MG63 (cell line): Measurements from ENCODE around the gene FBXL4. TPM values are rescaled to one million over a fixed set of nuclear protein-coding genes. Genes with fewer than 3 reads are reported as not detected.

Experiments
- DNase-seq: peaks from one replicate; pipeline ENCODE4 v3.0.0-alpha.2; 2020
- H3K27me3 ChIP-seq: fragments of 250-450 bp; sonication (Bioruptor Pico); 2 replicates; pipeline ENCODE4 v1.5.1; 2020; ENCODE audit warnings: mild to moderate bottlenecking, moderate library complexity
- H3K36me3 ChIP-seq: fragments of 250-450 bp; sonication (Bioruptor Pico); 2 replicates; pipeline ENCODE4 v1.5.1; 2020; ENCODE audit warnings: mild to moderate bottlenecking, moderate library complexity
- H3K4me3 ChIP-seq: fragments of 250-450 bp; sonication (Bioruptor Pico); 2 replicates; pipeline ENCODE4 v1.5.1; 2020; ENCODE audit warnings: mild to moderate bottlenecking, moderate library complexity
- H3K9me3 ChIP-seq: fragments of 250-450 bp; sonication (Bioruptor Pico); 2 replicates; pipeline ENCODE4 v1.5.1; 2020; ENCODE audit warnings: mild to moderate bottlenecking, moderate library complexity
- total RNA-seq: library from RNA; depleted of rRNA; stranded (reverse); fragments of >200 nt; shearing (Covaris generic); gene quantifications from 2 replicates; pipeline ENCODE4 v1.2.3, GENCODE V29; 2014; ENCODE audit warnings: low replicate concordance; rRNA removed

FBXL4 gene
- 6.1 and 8.6 TPM in 2 replicates for total RNA-seq

DNA sequence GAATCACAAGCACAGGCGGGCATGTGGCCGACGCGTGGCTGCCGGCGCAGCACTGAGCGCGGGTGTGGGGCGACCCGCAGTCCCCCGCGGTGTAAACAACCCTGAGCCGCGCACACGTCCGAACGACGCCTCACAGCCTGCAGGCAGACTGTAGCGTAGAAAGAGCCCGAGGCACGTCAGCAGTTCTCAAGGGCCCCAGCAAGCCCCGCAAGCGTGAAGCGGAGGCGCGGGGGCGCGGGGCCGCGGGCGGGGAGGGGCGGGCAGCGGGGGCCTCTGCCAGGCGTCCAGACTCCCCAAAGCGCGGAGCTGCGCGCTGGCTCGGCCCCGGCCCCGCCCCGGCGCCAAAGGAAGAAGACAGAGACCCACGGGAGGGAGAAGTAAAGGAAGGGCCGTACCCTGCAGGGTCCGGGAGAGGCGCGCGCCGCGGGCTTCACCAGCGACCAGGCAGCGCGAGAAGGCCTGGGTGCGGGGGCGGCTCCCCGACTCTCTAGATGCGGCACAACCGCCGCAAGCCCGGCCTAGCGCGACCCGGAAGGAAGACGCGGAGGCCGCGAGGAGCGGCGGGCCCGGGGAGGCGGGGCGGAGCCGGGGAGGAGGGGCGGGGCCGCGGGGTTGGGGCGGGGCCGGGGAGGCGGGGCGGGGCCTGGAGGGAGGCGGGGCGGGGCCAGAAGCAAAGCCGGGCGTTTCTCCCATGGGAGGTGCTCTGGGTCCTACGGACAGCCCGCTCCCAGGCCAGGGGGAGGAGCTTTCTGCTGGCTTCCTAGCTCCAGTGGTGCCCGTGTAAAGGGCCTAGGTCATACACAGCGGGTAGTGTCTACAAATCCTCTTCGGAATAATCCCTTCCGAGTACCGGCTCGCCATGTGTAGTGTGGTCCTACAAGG is at the start of gene FBXL4:
Gene FBXL4, minus strand, starts transcription at position 536 of the 882 bp plus-strand sequence. CDS start 20,958 bp downstream, outside the sequence.
- peaks cover 8% of the 10 kb centered on the region; the same call in 1 of the 2 replicates for H3K9me3 ChIP-seq
- DNase-seq: peak; percentile 85
- 0 out of 2 replicates have a peak, but pooled peaks cover 2% of the 10 kb centered on the region for H3K27me3 ChIP-seq
- H3K4me3 ChIP-seq: peak within 1 kb of the TSS; percentile 75
- H3K36me3 ChIP-seq: no peaks in the 10 kb centered on the region

DNA sequence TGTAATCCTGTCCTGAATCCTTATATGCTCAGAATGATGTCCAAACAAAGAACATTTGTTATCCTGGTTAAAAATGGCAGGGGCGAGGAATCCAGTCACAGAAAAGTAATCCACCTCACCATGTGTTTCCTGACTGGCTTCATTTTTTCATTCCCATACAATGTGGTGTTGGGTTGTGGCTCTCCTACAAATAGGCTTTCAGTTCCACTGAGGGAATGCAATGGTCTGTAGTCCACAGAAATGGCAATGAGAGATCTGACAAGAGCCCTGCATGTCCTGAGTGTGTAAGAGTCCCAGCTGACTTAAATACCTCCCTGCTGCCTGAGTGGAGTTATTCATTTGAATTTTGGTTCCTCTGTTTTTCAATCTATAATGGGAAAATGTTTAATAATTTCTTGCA is 47.4 kb upstream of the FBXL4 start:
- Histone ChIP-seq H3K4me3 (no peak overlapping the region), H3K9me3 (no peaks in the 10 kb centered on the region), H3K36me3 (no peaks in the 10 kb centered on the region), H3K27me3 (no peaks in the 10 kb centered on the region)
- DNase-seq: no peak

DNA sequence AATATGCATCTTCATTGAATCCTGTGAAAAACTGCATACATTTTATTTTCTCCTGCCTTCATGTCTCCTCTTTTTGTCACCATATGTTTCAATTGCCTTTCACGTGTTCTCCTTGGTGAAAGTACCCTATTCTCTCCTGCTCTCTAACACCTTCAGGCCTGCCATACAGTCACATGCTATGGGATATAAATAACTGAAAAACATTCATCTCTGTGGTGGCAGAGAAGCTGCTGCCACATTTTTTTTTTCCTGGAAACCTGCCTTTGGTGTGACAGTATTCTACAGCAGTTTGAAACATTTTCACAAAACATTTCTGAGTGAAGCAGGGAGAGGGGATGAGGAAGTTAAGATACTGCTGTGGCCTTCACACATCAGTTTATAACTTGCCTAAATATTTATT is 44.8 kb upstream of the FBXL4 start:
- no peaks in the 10 kb centered on the region for H3K27me3 ChIP-seq
- no peak for DNase-seq
- H3K4me3 ChIP-seq: no peak overlapping the region
- no peaks in the 10 kb centered on the region for H3K36me3 ChIP-seq
- H3K9me3 ChIP-seq: no peaks in the 10 kb centered on the region

DNA sequence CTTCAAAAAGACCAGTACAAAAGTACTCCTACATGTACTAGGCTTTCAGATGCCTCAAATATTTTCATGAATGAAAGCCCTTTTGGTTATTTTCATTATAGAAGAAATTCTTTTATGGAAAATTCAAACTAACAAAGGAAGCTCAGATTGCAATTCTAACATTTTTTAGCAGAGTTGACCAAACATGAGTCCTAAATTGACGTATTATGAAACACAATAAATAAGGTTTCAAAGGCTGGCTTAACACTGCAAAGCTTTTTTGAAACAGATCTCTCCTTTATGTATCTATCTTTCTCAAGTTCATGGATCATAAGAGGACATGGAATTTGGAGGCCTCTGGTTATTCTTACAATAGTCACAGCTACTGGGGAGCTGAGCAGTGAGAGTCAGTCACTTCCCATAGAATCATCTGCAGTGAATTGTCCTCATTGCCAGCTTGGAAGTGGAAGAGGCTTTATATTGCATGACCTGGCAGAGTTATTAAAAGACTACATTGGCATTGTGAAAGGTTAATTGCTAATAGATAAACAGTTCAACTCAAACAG is 38.4 kb upstream of the FBXL4 start:
- Histone ChIP-seq H3K27me3 (no peaks in the 10 kb centered on the region), H3K4me3 (no peak overlapping the region), H3K36me3 (no peaks in the 10 kb centered on the region), H3K9me3 (no peaks in the 10 kb centered on the region)
- DNase-seq: no peak

DNA sequence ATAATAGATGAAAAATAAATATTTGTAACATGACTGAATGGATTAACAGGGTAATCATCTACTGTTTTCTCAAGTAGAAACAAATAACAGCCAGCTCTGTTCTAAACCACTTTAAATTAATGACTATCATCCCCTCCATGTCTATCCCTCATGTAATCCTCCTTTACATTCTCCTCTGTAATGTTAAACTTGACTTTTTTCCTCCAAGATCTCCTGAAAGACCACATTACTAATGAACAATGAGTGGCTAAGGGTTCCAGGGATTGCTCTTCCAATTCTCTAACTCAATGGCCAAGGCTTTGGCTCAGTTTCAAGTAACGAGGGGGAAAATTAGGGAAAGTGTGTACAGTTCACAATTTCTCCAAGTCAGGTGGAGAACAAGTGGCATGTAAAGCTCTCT is 37.6 kb upstream of the FBXL4 start:
- no peak overlapping the region for H3K4me3 ChIP-seq
- H3K9me3 ChIP-seq: no peaks in the 10 kb centered on the region
- H3K27me3 ChIP-seq: no peaks in the 10 kb centered on the region
- DNase-seq: no peak
- H3K36me3 ChIP-seq: no peaks in the 10 kb centered on the region

DNA sequence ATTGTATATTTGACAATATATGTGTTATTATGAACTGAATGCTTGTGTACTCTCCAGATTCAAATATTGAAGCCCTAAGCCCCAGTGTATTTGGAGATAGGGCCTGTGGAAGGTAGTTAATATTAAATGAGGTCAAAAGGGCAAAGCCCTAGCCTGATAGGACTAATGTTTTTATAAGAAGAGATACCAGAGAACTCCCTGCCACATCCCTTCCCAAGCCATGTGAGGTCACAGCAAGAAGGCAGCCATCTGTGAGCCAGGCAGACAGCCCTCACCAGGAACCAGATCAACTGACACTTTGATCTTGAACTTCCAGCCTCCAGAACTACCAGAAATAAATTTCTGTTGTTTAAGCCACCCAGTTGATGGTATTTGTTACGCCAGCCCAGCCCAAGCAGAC is 36.4 kb upstream of the FBXL4 start:
- Histone ChIP-seq H3K9me3 (no peaks in the 10 kb centered on the region), H3K36me3 (no peaks in the 10 kb centered on the region), H3K4me3 (no peak overlapping the region), H3K27me3 (no peaks in the 10 kb centered on the region)
- DNase-seq: no peak

DNA sequence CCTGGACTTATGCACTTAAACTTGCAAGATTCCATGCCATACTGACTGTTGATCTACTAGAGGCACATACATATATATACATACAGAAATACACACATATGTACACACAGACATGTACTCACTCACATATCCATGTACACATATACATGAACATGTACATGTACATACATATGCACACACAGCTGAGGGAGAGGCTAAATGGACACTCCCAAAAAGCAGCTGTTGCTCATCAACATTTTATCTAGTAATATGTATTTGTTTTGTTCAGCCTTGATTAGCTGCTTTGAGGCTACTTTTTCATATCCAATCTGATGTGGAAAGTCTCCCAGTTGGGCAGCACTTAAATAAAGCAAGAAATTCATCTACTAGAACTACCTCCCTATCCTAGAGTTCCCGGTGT is 33.7 kb upstream of the FBXL4 start:
- Histone ChIP-seq H3K4me3 (no peak overlapping the region), H3K27me3 (no peaks in the 10 kb centered on the region), H3K9me3 (no peaks in the 10 kb centered on the region), H3K36me3 (no peaks in the 10 kb centered on the region)
- DNase-seq: no peak

DNA sequence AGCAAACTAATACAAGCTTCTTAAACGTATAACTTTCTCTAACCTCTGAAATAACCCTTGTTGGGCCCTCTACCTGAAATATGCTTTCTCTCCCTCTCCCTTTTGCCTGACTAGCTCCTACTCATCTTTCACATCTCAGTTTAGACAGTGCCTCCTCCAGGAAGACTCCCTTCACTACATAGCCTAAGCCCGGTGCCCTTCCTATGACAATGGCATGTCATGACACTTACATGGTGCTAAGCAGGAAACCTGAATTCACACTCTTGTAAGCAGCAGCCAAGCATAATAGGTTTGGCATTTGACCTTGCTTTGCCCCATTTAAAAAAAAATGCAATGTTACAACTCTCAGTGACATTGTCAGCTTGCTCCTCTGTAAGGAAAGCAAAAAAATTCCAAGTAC is 33.1 kb upstream of the FBXL4 start:
- no peak for DNase-seq
- Histone ChIP-seq H3K4me3 (no peak overlapping the region), H3K27me3 (no peaks in the 10 kb centered on the region), H3K36me3 (no peaks in the 10 kb centered on the region), H3K9me3 (no peaks in the 10 kb centered on the region)

DNA sequence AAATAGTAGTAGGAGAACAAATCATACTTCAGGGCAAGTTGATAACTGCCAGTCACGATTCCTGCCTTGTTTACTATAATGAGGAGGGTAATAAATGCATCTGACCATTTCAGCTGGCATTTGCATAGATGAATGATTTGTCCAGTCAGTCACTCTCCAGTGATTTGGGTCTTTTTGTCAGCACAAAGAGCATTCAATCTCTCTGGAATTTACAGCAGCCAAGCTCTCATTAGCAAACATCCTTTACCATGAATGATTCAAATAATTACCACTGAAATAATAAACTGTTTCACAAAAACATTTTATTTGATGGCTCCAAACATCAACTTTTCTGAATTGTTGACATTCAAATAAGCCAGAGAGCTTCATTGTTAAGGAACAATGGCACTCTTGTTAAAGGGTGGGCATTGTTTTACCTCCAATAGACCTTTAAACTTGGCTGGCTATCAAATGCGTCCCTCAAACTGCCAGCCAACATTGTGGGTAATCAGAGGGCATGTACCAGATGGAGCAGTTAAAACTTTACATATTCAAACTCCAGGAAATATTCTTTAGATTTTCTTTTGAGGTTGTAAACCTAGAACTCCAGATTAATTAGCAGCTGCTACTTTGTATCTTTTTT is 30.0 kb upstream of the FBXL4 start:
- Histone ChIP-seq H3K36me3 (no peaks in the 10 kb centered on the region), H3K4me3 (no peak overlapping the region), H3K27me3 (no peaks in the 10 kb centered on the region), H3K9me3 (no peaks in the 10 kb centered on the region)
- DNase-seq: no peak

DNA sequence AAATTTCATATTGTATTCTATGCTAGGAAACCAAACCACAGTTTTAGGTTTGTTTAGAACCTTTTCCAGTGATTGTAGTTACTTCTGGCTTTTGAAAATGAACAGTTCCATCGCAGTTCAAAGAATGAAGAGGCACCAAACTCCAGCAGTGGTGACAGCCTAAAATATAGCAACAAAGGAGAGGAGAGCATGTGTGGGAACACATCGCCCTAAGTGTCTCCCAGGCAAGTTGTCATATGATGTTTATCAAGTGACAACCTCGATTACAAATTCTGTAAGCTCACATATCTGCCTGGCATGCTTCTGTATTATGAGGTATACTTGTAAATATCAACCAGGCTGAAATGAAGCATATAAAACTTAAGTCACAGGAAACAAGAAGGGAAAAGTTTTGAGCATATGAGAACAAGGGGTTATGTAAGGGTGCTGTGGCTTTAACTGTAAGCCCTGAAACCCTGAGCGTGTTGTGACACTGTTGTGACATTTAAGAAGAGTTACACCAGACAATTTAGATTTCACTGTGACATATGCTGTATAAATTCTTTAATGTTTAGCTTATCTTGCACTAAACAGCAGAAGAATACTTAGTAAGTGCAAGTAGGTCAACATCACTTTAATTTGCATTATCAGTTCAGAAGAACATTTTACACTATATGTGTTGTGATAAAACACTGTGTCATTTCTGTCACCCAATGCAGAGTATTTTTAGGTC is 29.1 kb upstream of the FBXL4 start:
- Histone ChIP-seq H3K36me3 (no peaks in the 10 kb centered on the region), H3K4me3 (no peak overlapping the region), H3K27me3 (no peaks in the 10 kb centered on the region), H3K9me3 (no peaks in the 10 kb centered on the region)
- DNase-seq: no peak

DNA sequence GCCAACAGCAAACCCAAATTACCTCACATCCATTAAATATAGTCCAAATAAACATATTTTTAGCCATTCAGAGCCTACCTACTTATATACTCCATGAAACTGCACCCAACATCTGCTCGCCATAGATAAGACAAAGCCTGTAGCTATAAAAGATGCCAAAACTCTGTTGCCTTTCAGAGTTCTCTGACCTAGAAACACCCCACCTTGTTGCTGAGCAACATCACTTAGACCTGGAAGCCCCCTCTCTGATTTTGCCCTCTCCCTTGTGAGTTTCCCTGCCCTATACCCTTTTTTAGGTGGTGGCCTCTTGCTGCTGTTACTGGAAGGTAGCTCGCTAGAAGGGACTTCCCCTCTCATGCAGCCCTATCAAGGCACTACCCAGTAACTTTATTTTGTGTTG is 27.7 kb upstream of the FBXL4 start:
- DNase-seq: no peak
- H3K9me3 ChIP-seq: no peaks in the 10 kb centered on the region
- no peaks in the 10 kb centered on the region for H3K36me3 ChIP-seq
- H3K27me3 ChIP-seq: no peaks in the 10 kb centered on the region
- H3K4me3 ChIP-seq: no peak overlapping the region

DNA sequence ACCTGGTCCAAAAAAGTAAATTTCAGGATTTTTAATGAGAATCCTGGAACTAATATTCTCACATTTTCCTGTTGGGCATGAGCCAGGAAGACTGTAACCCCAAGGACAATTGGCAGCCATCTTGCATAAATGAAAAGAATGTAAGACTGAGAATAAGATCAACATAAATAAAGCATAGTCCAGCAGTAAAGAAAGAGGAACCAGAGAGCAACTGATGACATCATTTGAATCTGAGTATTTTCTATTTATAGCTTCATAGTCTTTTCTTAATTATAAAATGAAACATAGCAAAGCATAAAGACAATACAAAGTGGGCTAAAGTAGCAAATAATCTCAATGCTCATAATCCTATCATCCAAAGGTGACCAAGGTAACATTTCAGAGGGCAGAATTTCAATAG is 26.6 kb upstream of the FBXL4 start:
- Histone ChIP-seq H3K36me3 (no peaks in the 10 kb centered on the region), H3K9me3 (no peaks in the 10 kb centered on the region), H3K27me3 (no peaks in the 10 kb centered on the region), H3K4me3 (no peak overlapping the region)
- DNase-seq: no peak

DNA sequence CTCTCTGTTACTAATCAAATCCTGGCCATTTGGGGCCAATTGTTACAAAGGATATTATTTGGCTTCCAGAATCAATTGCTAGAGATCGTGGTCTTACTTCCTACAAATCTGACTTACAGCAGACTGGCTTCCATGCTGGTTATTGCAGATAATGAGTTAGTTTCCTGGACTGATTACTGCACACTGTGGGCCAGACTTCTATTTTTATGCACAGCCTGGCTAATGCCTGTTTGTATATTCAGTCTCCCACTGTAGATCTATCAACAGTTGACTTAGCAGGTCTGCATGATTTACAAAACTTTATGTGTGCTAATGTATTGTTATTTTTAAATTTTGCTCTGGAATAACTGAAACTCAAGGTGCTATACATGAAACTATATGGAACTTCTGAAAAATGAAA is 25.8 kb upstream of the FBXL4 start:
- H3K9me3 ChIP-seq: no peaks in the 10 kb centered on the region

DNA sequence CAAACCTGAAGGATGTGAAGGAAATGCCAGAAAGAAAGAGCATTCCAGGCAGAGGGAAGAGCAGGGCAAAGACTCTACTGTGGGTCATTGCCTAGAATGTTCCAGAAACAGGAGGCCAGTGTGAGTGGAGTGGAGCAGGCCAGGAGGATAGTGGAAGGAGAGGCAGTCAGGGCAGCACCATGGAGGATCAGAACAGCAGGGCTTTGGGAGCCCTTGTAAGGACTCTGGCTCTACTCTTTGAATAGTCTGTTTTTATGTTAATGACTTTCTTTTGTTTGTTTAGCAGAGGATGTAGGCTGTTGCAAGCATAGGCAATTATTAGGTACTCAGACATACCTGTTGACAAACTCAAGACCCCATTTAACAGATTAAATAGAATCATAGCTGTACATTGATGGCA is 23.6 kb upstream of the FBXL4 start:
- DNase-seq: no peak
- no peaks in the 10 kb centered on the region for H3K36me3 ChIP-seq
- H3K9me3 ChIP-seq: no peaks in the 10 kb centered on the region
- H3K4me3 ChIP-seq: no peak overlapping the region
- H3K27me3 ChIP-seq: no peaks in the 10 kb centered on the region

More for the DNA sequence above, 25.8 kb upstream of the FBXL4 start:
- H3K4me3 ChIP-seq: no peak overlapping the region
- no peak for DNase-seq
- H3K27me3 ChIP-seq: no peaks in the 10 kb centered on the region
- no peaks in the 10 kb centered on the region for H3K36me3 ChIP-seq

DNA sequence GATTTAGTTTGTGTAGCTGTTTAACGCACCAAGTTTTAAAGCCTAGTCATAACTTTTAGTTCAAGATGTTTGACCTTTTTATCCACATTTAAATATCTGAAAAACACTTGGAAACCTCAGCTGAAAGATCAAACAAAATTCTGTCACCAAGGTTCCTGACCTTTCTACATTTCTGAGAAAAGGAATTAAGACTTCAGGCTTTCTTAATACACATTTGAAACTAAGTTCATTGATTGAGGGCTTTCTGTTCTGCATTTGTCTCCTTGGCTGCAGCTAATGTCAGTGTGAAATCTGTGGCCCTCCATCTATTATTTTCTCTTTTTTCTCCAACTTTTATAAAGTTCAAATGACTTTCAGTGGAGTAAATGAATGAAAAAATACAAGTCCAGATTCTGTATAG is 22.7 kb upstream of the FBXL4 start:
- H3K4me3 ChIP-seq: no peak overlapping the region
- H3K27me3 ChIP-seq: no peaks in the 10 kb centered on the region
- H3K36me3 ChIP-seq: no peaks in the 10 kb centered on the region
- no peaks in the 10 kb centered on the region for H3K9me3 ChIP-seq
- no peak for DNase-seq

DNA sequence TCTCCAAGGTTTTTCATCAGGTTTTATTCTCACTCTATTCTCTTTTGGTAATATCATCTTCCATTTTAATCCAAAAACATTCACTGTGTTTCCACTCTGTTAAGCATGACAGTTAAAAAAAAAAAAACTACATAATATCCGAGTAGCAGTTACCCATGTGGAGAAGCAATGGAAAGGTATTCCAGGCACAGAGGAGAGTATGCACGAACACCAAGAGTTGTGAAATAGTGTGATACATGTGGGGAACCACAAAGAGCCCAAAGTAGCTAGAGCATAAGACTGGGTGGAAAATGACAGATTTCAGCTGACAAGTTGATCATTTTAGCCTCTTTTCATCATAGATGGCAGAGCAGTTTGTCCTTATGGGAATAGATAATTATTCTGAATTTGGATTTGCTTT is 19.9 kb upstream of the FBXL4 start:
- no peaks in the 10 kb centered on the region for H3K9me3 ChIP-seq
- DNase-seq: no peak
- H3K36me3 ChIP-seq: no peaks in the 10 kb centered on the region
- no peak overlapping the region for H3K4me3 ChIP-seq
- H3K27me3 ChIP-seq: peaks cover 6% of the 10 kb centered on the region; the same call in 1 of the 2 replicates

DNA sequence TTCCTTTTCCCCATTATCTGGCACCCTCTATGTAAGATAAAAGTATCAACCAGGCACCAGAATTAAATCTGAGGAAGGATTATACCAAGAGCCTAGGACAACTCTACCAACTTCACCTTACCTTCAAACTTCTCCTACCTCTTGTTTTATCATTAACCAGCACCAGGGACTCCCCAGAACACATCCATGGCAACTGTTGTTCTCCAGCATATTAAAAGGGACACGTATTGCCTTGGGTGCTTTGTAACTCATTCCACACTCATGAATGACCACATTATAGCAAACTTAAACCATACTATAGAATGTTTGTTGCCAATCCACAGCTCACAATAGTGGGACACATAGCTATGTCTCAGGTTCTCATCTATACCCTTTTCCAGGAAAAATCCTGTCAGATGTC is 11.9 kb upstream of the FBXL4 start:
- no peaks in the 10 kb centered on the region for H3K36me3 ChIP-seq
- H3K27me3 ChIP-seq: peaks cover 8% of the 10 kb centered on the region; the same call in 1 of the 2 replicates
- no peaks in the 10 kb centered on the region for H3K9me3 ChIP-seq
- DNase-seq: no peak
- H3K4me3 ChIP-seq: no peak overlapping the region
